Progenitor cell of endocrine pancreas (in vitro differentiated cells): ENCODE measurements around the gene SEC14L5. TPM values are rescaled to one million over a fixed set of nuclear protein-coding genes. Genes with fewer than 3 reads are reported as not detected.

Source experiments
- DNase-seq: peaks from one replicate; pipeline ENCODE4 v3.0.0; 2021; ENCODE audit warnings: low spot score; ENCODE audit not compliant: unreplicated experiment
- H3K27ac Mint-ChIP-seq: 2 replicates; pipeline ENCODE4 v1.8.0; 2021; ENCODE audit warnings: mild to moderate bottlenecking, moderate library complexity, mixed read lengths
- H3K27me3 Mint-ChIP-seq: 2 replicates; pipeline ENCODE4 v1.8.0; 2021; ENCODE audit warnings: mixed read lengths
- H3K36me3 Mint-ChIP-seq: 2 replicates; pipeline ENCODE4 v1.8.0; 2022; ENCODE audit warnings: mixed read lengths; ENCODE audit not compliant: insufficient read depth
- H3K4me1 Mint-ChIP-seq: 2 replicates; pipeline ENCODE4 v1.8.0; 2021; ENCODE audit warnings: low read depth, mixed read lengths
- H3K4me3 Mint-ChIP-seq: 2 replicates; pipeline ENCODE4 v1.8.0; 2021; ENCODE audit warnings: low read depth, mild to moderate bottlenecking, moderate library complexity, mixed read lengths
- H3K9me3 Mint-ChIP-seq: 2 replicates; pipeline ENCODE4 v1.8.0; 2021; ENCODE audit warnings: low read depth, mixed read lengths
- CTCF ChIP-seq: fragments of 200-600 bp; sonication (generic); IDR thresholded peaks from one replicate; pipeline ENCODE4 v1.5.0; 2021; ENCODE audit warnings: antibody characterized with exemption, mild to moderate bottlenecking; ENCODE audit not compliant: unreplicated experiment
- total RNA-seq: library from RNA; stranded (reverse); gene quantifications from 2 replicates; pipeline ENCODE4 v1.2.1, GENCODE V29; 2021

SEC14L5 gene
- total RNA-seq, 1 donor from 2014 or later: 2.1 TPM

GRCh38 chr16:5000573-5001001, 42.5 kb downstream of the SEC14L5 start:
- no peak for DNase-seq
- TF ChIP-seq CTCF: no peak
- Mint-ChIP-seq H3K27ac (no peak overlapping the region), H3K4me1 (no peaks in the 10 kb centered on the region), H3K27me3 (peaks cover 6% of the 10 kb centered on the region), H3K36me3 (no peaks in the 10 kb centered on the region), H3K9me3 (no peaks in the 10 kb centered on the region), H3K4me3 (no peak overlapping the region)

- Mint-ChIP-seq H3K36me3 (no peaks in the 10 kb centered on the region), H3K4me1 (no peaks in the 10 kb centered on the region), H3K27me3 (peaks cover 6% of the 10 kb centered on the region), H3K4me3 (no peak overlapping the region), H3K27ac (no peak overlapping the region), H3K9me3 (no peaks in the 10 kb centered on the region)
- TF ChIP-seq CTCF: no peak
- DNase-seq: no peak
Observed at GRCh38 chr16:5001571-5001970, 43.4 kb downstream of the SEC14L5 start.

- Mint-ChIP-seq H3K27ac (no peak overlapping the region), H3K9me3 (no peaks in the 10 kb centered on the region), H3K36me3 (no peaks in the 10 kb centered on the region), H3K27me3 (peaks cover 6% of the 10 kb centered on the region), H3K4me1 (no peaks in the 10 kb centered on the region), H3K4me3 (no peak overlapping the region)
- TF ChIP-seq CTCF: no peak
- DNase-seq: no peak
Observed at GRCh38 chr16:5001986-5002385, 43.9 kb downstream of the SEC14L5 start.

- Mint-ChIP-seq H3K27me3 (peaks cover 6% of the 10 kb centered on the region), H3K9me3 (no peaks in the 10 kb centered on the region), H3K36me3 (no peaks in the 10 kb centered on the region)
Observed at GRCh38 chr16:5002699-5003143, 44.6 kb downstream of the SEC14L5 start.

GRCh38 chr16:5003211-5003610, 45.1 kb downstream of the SEC14L5 start:
- no peak for DNase-seq
- TF ChIP-seq CTCF: no peak
- Mint-ChIP-seq H3K27me3 (peaks cover 6% of the 10 kb centered on the region), H3K4me1 (no peaks in the 10 kb centered on the region), H3K27ac (no peak overlapping the region), H3K9me3 (no peaks in the 10 kb centered on the region), H3K4me3 (no peak overlapping the region), H3K36me3 (no peaks in the 10 kb centered on the region)

More at GRCh38 chr16:5002699-5003143, 44.6 kb downstream of the SEC14L5 start:
- Mint-ChIP-seq H3K27ac (no peak overlapping the region), H3K4me1 (no peaks in the 10 kb centered on the region), H3K4me3 (no peak overlapping the region)
- TF ChIP-seq CTCF: no peak
- DNase-seq: no peak
